Vagina (tissue), 2 donors: Measurements from ENCODE around the gene OR2AJ1.

ENCODE experiments used
- CTCF ChIP-seq, 3 experiments: fragments of 450-650 bp in 2 of 3; fragments of 200-600 bp in 1 of 3; sonication (generic) in 1 of 3; IDR thresholded peaks; one replicate each; pipeline ENCODE4 v1.5.1; 2017 to 2019; ENCODE audit warnings: antibody characterized with exemption in 3 of 3, mild to moderate bottlenecking in 2 of 3, moderate library complexity in 2 of 3
- POLR2AphosphoS5 ChIP-seq, 2 donors: sonication (generic); formaldehyde crosslinking; IDR thresholded peaks; one replicate each; pipeline ENCODE4 v1.9.0; 2017; ENCODE audit warnings: antibody characterized with exemption in 2 of 2, mild to moderate bottlenecking in 2 of 2, low read depth in 1 of 2; ENCODE audit not compliant: insufficient read depth in 1 of 2

GRCh38 chr1:247953408-247953807, 28.7 kb downstream of the OR2AJ1 start:
- TF ChIP-seq POLR2AphosphoS5 (IDR thresholded peaks at IDR 0.05; ENCODE audit: insufficient read depth in 1 of 2, low read depth in 1 of 2) (no peak), CTCF (IDR thresholded peaks at IDR 0.05) (no peak)
